DMS79 (cell line): ENCODE data around the gene TSPAN9.

Experiments
- DNase-seq: peaks from one replicate; lab custom pipeline; 2025; lab: John Stamatoyannopoulos, UW

TSPAN9 gene

GRCh38 chr12:3124917-3125316, 47.7 kb downstream of the TSPAN9 start:
- DNase-seq, result no peak

DNA sequence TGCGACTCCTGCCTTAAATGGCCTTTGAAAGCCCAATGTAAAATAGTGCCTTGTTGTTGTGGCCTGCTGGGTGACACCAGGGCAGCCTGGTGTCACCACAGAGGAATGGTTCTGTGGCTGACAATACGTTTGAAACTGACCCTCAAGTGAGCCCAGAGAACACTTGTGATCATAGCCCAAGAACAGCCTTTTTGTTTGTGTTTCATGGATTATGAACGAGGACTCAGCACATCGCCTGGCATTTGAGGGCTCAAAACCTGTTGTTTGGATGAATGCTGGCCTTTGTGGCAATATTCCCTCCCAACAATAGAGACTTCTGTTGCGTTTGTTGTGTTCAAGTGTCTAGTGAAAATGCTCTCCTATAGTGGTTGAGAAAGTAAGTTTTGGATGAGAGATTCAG, 48.5 kb downstream of the TSPAN9 start:
- DNase-seq, result no peak

- no peak for DNase-seq
Measured at GRCh38 chr12:3127832-3128231, 50.7 kb downstream of the TSPAN9 start.

- DNase-seq, result no peak
Measured at GRCh38 chr12:3128498-3129293, 51.5 kb downstream of the TSPAN9 start.

- no peak for DNase-seq
Measured at GRCh38 chr12:3129301-3130056, 52.3 kb downstream of the TSPAN9 start.

DNA sequence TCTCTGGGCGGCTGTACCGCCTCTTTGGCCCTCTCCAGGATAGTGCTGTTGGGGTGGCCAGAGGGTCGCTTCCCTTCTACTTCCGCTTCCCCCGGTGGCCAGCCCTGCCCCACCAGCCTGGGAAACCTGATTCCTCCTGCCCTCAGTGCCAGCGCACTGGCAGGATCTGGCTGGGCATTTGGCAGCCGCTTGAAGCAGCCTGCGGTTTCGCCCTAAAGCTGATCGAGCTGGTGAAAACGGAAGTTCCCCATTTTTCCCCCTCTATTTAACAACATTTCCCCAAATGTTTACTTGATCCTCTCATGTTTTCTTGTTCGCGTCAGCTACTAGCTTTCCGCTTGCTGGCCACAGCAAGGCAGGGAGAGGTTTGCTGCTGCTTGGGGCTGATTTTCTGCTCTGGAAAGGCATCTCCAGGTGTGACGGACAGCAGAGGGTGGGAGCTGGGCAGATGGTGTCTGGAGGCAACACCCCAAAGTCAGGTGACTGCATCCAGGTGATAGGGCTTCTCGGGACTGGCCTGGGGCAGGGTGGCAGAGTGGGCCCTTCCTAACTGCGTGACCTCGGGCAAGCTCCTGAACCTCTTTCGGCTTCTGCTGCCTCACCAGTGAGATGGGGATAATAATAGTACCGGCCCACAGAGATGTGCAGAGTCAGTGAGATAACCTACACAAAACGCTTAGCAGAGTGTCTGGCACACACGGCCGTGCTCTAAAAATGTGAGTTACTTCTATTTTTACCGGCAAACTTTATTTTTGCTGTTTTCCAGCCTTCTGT, 53.1 kb downstream of the TSPAN9 start:
- DNase-seq, result peak; percentile 50

DNA sequence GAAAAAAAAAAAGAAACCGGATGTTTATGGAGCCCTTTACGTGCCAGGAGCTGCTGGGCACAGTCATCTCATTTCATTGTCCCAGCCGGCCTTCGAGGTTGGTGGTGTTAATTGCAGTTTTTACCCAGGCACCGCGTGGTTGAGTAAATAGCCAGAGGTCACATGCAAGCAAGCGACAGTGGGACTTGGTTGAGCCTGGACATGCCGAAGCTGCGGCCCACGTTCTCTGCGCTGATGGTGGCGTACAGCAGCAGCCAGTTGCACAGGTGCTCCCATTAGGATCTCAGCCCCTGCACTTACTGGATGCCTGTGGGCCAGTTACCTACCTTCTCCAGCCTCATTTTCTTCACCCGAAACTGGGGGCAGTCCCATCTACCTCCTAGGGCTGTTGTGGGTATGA, 54.0 kb downstream of the TSPAN9 start:
- DNase-seq, result no peak

GRCh38 chr12:3132636-3133404, 55.6 kb downstream of the TSPAN9 start:
- DNase-seq, result no peak

GRCh38 chr12:3133405-3133783, 56.2 kb downstream of the TSPAN9 start:
- DNase-seq, result no peak

GRCh38 chr12:3134126-3134525, 56.9 kb downstream of the TSPAN9 start:
- DNase-seq, result no peak

DNA sequence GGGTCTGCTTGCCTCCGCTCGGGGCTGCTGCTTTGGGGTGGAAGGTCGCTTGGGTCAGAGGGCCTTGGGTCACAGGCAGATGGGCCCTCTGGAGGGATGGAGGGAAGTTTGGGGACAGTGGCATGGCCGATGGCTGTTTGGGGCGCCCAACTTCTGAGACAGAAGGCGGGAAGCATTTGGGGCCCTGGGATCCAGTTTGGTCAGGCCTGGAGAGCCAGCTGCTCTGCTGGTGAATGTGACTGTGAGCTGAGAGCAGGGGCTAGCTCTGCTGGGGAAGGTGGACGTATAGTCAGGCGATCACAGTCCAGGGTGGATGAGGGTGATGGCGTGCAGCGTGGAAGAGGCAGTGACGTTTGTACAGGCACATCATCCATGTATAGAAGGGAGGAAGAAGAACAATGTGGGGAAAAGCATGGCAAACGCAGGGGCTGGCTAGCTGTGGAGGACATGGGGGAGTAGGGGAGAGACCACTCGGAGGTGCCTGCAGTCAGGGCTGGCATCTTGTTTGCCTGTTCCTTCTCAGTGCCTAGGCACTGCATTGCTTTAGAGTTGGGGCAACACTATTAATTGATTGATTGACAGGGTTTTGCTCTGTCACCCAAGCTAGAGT, 57.5 kb downstream of the TSPAN9 start:
- no peak for DNase-seq

DNA sequence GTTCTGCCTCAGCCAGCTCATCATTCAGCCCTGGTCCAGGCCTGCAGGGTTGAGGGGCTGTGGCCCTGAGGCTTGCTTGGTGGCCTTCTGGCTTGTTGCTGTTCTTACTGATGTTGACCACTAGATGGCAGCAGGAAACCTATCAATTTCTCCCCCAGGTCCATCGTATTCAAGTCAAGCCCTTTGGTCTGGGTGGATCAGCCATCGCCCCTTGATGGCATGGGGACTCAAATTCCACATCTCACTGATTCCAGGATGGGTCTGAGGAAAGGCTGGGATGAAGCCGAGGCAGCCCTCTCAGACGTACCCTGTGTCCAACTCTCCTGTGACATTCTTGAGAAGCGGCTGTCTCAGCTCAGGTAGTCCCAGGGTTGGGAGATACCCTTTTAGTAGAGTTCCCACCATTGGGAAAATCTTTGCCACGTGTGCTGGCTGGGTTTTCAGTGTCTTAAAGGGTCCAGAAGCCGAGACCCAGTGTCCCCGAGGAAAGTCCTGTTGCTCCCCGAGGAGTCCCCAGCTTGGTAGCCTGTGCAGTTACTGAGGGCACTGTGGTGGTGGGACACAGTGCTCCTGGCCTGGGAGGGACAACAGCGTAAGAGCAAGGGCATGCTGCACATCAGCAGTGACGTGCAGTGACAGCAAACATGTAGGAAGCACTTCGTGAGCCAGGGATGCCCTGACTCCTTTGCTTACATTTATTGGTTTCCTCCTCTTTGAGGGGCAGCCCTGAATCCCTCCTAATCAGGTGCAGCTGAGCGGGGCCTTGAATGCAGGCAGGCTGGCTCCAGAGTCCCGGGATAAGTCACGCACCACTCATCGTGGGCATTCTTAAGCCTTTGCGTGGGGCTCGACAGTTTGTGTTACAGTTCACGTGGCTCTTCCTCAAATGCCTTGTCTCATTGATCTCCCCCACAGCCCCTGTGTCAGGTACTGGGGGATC, 58.6 kb downstream of the TSPAN9 start:
- peak; percentile 55 for DNase-seq

DNA sequence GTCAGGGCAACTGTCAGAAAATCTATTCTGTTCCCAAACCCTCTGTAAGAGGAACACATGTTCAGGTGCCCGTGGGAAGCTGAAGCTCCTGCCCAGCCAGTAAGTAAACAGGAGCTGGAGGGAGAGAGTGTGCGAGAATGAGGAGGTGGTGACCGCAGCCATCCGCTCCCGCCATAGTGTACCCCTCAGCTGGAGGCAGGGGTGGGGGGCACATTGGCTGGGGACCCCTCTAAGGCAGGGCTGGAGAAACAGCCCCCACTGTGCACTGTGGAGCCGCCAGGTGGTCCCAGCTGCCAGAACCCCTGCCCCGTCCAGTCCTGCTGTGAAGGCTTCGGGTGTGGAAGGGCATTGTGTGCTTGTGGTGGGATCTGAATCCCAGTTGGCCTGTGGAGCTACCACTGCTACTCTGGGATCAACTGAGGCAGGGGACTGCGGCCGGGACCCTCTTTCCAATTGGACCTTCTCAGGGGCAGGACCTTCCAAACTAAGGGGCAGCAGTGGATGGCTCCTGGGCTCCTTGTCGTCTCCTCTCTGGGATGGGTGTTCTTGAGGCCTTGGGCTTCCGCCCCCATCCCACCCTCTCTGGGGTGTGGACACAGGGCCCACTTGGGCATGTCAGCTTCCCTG, 59.6 kb downstream of the TSPAN9 start:
- no peak for DNase-seq

- no peak for DNase-seq
Measured at GRCh38 chr12:3137268-3137781, 60.1 kb downstream of the TSPAN9 start.

DNA sequence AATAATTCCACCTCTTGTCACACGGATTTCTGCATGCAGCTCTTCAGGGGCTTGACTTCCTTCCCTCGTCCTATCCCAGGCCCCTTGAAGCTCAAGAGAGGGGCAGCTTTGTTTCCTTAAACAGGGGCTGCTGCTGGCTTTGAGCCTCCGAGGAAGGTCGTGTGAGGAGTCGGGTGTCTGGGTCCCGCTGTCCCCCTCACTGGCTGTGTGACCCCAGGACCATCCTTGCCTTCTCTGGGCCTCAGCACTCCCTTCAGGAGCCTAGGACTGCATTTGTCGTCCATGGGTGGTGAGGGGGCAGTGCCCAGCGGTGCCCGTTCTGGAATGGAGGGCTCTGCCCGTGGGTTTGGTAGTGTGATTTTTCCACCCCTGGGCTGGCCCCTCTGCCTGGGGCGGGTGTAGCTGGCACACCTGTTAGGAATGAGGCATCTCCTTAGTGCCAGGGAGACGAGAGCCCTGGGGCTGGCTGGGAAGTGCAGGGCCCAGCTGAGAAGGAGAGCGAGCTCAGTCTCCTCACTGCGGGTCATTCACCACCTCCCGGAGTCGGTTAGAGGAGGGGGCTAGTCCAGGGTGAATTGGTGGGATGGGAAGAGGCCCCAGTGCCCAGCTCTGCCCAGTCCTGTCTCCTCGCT, 60.8 kb downstream of the TSPAN9 start:
- no peak for DNase-seq

DNA sequence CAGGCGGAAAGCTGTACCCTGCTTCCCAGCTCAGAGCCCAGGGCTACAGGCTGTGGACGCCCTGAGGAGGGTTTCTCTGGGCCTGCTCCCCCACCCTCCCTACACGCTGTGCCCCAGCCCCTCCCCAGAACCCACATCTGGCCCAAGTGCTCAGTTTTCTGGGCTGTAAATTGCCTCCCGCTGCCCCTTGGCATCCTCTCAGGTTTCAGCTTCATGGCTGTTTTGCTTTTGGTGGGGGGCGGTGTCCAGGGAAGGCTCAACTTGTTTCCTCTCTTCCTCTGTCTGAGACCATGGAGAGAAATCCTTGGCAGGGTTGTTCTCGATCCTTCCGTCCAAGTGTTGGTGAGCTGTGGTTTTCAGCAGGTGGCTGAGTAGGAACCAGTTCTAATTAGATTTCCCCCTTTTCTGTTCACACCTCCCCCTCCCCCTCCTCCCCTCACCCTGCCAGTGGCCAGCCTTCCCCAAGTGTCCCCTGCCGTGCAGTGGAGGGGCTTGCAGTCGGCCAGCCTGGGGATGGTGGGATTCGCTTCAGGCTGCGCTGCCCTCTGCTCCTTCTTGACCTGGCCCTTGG, 61.8 kb downstream of the TSPAN9 start:
- peak; percentile 14 for DNase-seq

DNA sequence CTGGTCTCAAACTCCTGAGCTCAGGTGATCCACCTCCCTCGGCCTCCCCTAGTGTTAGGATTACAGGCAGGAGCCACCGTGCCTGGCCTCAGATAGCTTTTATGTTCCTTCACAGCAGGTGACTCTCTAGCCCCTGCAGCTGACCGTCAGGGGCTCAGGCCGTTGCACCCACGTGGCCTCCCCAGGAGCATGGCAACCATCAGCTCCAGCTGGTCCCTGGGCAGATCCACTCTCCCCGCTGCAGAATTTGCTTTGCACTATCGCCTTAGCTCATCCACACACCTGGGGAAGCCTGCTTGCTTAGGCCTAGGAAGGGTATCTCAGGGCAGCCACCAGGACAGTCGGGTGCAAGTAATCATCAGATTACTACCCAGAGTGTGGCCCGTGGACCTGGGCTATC, 62.6 kb downstream of the TSPAN9 start:
- no peak for DNase-seq

DNA sequence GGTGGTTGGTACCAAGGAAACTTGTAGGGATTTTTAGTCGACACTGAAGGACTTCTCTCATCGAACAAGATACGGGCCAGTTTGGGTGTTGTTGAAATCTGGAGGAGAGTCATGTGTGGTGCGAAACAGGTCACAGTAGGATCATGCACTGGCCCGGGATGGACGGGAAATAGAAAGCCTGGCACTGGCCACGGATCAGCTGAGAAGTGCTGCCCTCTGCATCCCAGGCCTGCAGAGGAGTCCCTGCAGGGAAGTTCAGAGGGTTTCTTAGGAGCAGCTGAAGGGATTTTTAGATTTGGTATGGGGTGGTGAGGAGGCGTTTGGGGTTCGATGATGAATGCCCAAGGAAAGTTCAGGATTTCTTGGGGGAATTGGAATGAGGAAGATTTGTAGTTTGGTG, 63.1 kb downstream of the TSPAN9 start:
- DNase-seq, result no peak
